ENCODE measurements around the gene SMCO4. TPM values are rescaled to one million over a fixed set of nuclear protein-coding genes. Genes with fewer than 3 reads are reported as not detected.

Gene SMCO4
- total RNA-seq, 2 donors from 2014 or later = 4.6 to 27.5 TPM

- WGBS, 2 donors = 95 to 98% methylated on average over 4 of the region's 4 CpGs
- H3K27ac ChIP-seq = no peak overlapping the region
- TF ChIP-seq CTCF (IDR thresholded peaks at IDR 0.05) = no peak
- TF ChIP-seq POLR2A (IDR thresholded peaks at IDR 0.05) = no peak
- intact Hi-C loops (cut with DNase I) = no loop called here
- ATAC-seq = no peak
- H3K36me3 ChIP-seq (replicated peaks in 1 of 2; ENCODE audit: insufficient read depth in 1 of 2, low read depth in 2 of 2) = no peaks in the 10 kb centered on the region
- H3K9me3 ChIP-seq = no peaks in the 10 kb centered on the region
- H3K27me3 ChIP-seq = no peaks in the 10 kb centered on the region
- no peak overlapping the region for H3K4me3 ChIP-seq
- H3K4me1 ChIP-seq = peaks cover 32% of the 10 kb centered on the region
- no peak for DNase-seq
These were observed 26.1 kb downstream of the SMCO4 start for GRCh38 chr11:93517041-93517440.

GRCh38 chr11:93515441-93516025 lies 27.7 kb downstream of the SMCO4 start:
- TF ChIP-seq POLR2A (IDR thresholded peaks at IDR 0.05) (no peak), CTCF (IDR thresholded peaks at IDR 0.05) (no peak)
- no peaks in the 10 kb centered on the region for H3K9me3 ChIP-seq
- H3K4me1 ChIP-seq = peaks cover 18% of the 10 kb centered on the region
- WGBS, 2 donors = 63 to 76% methylated on average over 5 of the region's 5 CpGs
- H3K4me3 ChIP-seq = no peak overlapping the region
- no peaks in the 10 kb centered on the region for H3K27me3 ChIP-seq
- DNase-seq = no peak
- H3K36me3 ChIP-seq (replicated peaks in 1 of 2; ENCODE audit: insufficient read depth in 1 of 2, low read depth in 2 of 2) = no peaks in the 10 kb centered on the region
- intact Hi-C loops (cut with DNase I) = no loop called here
- no peak for ATAC-seq
- H3K27ac ChIP-seq = no peak overlapping the region

GRCh38 chr11:93514712-93515111 lies 28.5 kb downstream of the SMCO4 start:
- DNase-seq (no peak), ATAC-seq (no peak)
- Histone ChIP-seq H3K4me3 (no peak overlapping the region), H3K36me3 (replicated peaks in 1 of 2; ENCODE audit: insufficient read depth in 1 of 2, low read depth in 2 of 2) (no peaks in the 10 kb centered on the region), H3K9me3 (no peaks in the 10 kb centered on the region), H3K27ac (no peak overlapping the region), H3K4me1 (peaks cover 10% of the 10 kb centered on the region), H3K27me3 (no peaks in the 10 kb centered on the region)
- WGBS, 2 donors = 78 to 81% methylated on average over 4 of the region's 4 CpGs
- TF ChIP-seq POLR2A (IDR thresholded peaks at IDR 0.05) (no peak), CTCF (IDR thresholded peaks at IDR 0.05) (no peak)
- intact Hi-C loops (cut with DNase I) = no loop called here

GRCh38 chr11:93513772-93514171 lies 29.4 kb downstream of the SMCO4 start:
- H3K9me3 ChIP-seq = no peaks in the 10 kb centered on the region
- no peak for ATAC-seq
- no peak overlapping the region for H3K27ac ChIP-seq
- DNase-seq = no peak
- H3K36me3 ChIP-seq (replicated peaks in 1 of 2; ENCODE audit: insufficient read depth in 1 of 2, low read depth in 2 of 2) = no peaks in the 10 kb centered on the region
- no peaks in the 10 kb centered on the region for H3K27me3 ChIP-seq
- no peak overlapping the region for H3K4me3 ChIP-seq
- intact Hi-C loops (cut with DNase I) = no loop called here
- WGBS, 2 donors = 74 to 83% methylated on average over 4 of the region's 4 CpGs
- TF ChIP-seq POLR2A (IDR thresholded peaks at IDR 0.05) = no peak
- no peak for TF ChIP-seq CTCF (IDR thresholded peaks at IDR 0.05)
- H3K4me1 ChIP-seq = peaks cover under 1% of the 10 kb centered on the region

- no peaks in the 10 kb centered on the region for H3K27me3 ChIP-seq
- H3K27ac ChIP-seq = no peak overlapping the region
- no peak for TF ChIP-seq POLR2A (IDR thresholded peaks at IDR 0.05)
- TF ChIP-seq CTCF (IDR thresholded peaks at IDR 0.05) = no peak
- no peaks in the 10 kb centered on the region for H3K9me3 ChIP-seq
- DNase-seq (no peak), ATAC-seq (no peak)
- no peaks in the 10 kb centered on the region for H3K36me3 ChIP-seq (replicated peaks in 1 of 2; ENCODE audit: insufficient read depth in 1 of 2, low read depth in 2 of 2)
- no peak overlapping the region for H3K4me3 ChIP-seq
- WGBS, 2 donors = 90 to 92% methylated on average over 3 of the region's 3 CpGs
- intact Hi-C loops (cut with DNase I) = no loop called here
- no peaks in the 10 kb centered on the region for H3K4me1 ChIP-seq
These were observed 30.1 kb downstream of the SMCO4 start for GRCh38 chr11:93512949-93513667.

Measured in body of pancreas (tissue), 4 donors.